Thoracic aorta (tissue), 2 donors: ENCODE measurements around the gene ERCC8. TPM values are rescaled to one million over a fixed set of nuclear protein-coding genes. Genes with fewer than 3 reads are reported as not detected.
"Not testable (repeated sequence)": the region's sequence is repeated elsewhere in the genome, so short reads cannot be mapped to it uniquely, and the experiment has no call there.

Experiments used
- ATAC-seq: fragments of 150-250 bp; one replicate; pipeline ENCODE4 v1.8.0; 2017; ENCODE audit warnings: low read depth; ENCODE audit not compliant: insufficient number of reproducible peaks, low FRiP score
- DNase-seq: peaks from one replicate; pipeline ENCODE4 v3.0.0-alpha.2; 2020; ENCODE audit warnings: low spot score
- H3K27ac ChIP-seq, 2 donors: fragments of 200-600 bp; sonication (generic); 1 replicate in 1 of 2; 2 replicates in 1 of 2; pipeline ENCODE4 v1.5.1; 2016; ENCODE audit warnings: mild to moderate bottlenecking in 2 of 2, moderate library complexity in 2 of 2
- H3K27me3 ChIP-seq: fragments of 200-600 bp; sonication (generic); replicated peaks from 2 replicates; pipeline ENCODE4 v1.6.0; 2016; ENCODE audit warnings: mild to moderate bottlenecking; ENCODE audit not compliant: insufficient read depth
- H3K36me3 ChIP-seq: fragments of 200-600 bp; sonication (generic); one replicate; pipeline ENCODE4 v1.5.1; 2016
- H3K4me1 ChIP-seq, 2 donors: fragments of 200-600 bp; sonication (generic); 1 replicate in 1 of 2; 2 replicates in 1 of 2; pipeline versions ENCODE4 v1.5.1 to v1.6.0; 2016; ENCODE audit warnings: low read depth in 2 of 2, mild to moderate bottlenecking in 1 of 2; ENCODE audit not compliant: control insufficient read depth in 1 of 2
- H3K4me3 ChIP-seq: fragments of 200-600 bp; sonication (generic); 2 replicates; pipeline ENCODE4 v1.5.1; 2016; ENCODE audit warnings: mild to moderate bottlenecking
- H3K9me3 ChIP-seq: fragments of 200-600 bp; sonication (generic); 2 replicates; pipeline ENCODE4 v1.5.1; 2016
- CTCF ChIP-seq: fragments of 200-600 bp; sonication (generic); IDR thresholded peaks from one replicate; pipeline ENCODE4 v1.5.1; 2019; ENCODE audit warnings: antibody characterized with exemption
- total RNA-seq, 2 donors: library from RNA; depleted of rRNA; stranded (reverse); fragments of >200 nt; gene quantifications; one replicate each; pipeline versions ENCODE4 v1.1.0 to v1.2.3, GENCODE V29; 2016

ERCC8 gene
- total RNA-seq, 2 donors from 2014 or later, result 11.0 to 13.0 TPM

GRCh38 chr5:60989790-60990189 lies 44.9 kb upstream of the ERCC8 start:
- H3K9me3 ChIP-seq, result no peaks in the 10 kb centered on the region

GRCh38 chr5:60982127-60982526 lies 37.3 kb upstream of the ERCC8 start:
- not testable (repeated sequence) for H3K9me3 ChIP-seq, H3K27me3 ChIP-seq, H3K36me3 ChIP-seq, ATAC-seq, H3K27ac ChIP-seq, DNase-seq, H3K4me3 ChIP-seq
- peaks cover 0 to 13% of the 10 kb centered on the region in 2 donors for H3K4me1 ChIP-seq

More at GRCh38 chr5:60989790-60990189, 44.9 kb upstream of the ERCC8 start:
- Histone ChIP-seq H3K4me1 (peaks cover 17 to 39% of the 10 kb centered on the region in 2 donors), H3K4me3 (no peak overlapping the region), H3K27ac (no peak overlapping the region), H3K27me3 (no peaks in the 10 kb centered on the region), H3K36me3 (no peaks in the 10 kb centered on the region)
- DNase-seq (no peak), ATAC-seq (no peak)
- no peak for TF ChIP-seq CTCF

GRCh38 chr5:60980511-60980910 lies 35.6 kb upstream of the ERCC8 start:
- ATAC-seq (no peak), DNase-seq (no peak)
- Histone ChIP-seq H3K27ac (no peak overlapping the region), H3K27me3 (no peaks in the 10 kb centered on the region), H3K36me3 (no peaks in the 10 kb centered on the region), H3K4me3 (no peak overlapping the region), H3K4me1 (peaks cover 0 to 12% of the 10 kb centered on the region in 2 donors), H3K9me3 (no peaks in the 10 kb centered on the region)
- no peak for TF ChIP-seq CTCF

GRCh38 chr5:60978968-60979367 lies 34.1 kb upstream of the ERCC8 start:
- H3K27me3 ChIP-seq, result no peaks in the 10 kb centered on the region
- no peak for TF ChIP-seq CTCF

GRCh38 chr5:60977956-60978737 lies 33.3 kb upstream of the ERCC8 start:
- H3K4me1 ChIP-seq, result peaks cover 0 to 12% of the 10 kb centered on the region in 2 donors
- no peaks in the 10 kb centered on the region for H3K36me3 ChIP-seq
- H3K4me3 ChIP-seq, result no peak overlapping the region
- H3K27me3 ChIP-seq, result no peaks in the 10 kb centered on the region
- H3K27ac ChIP-seq, result no peak overlapping the region
- DNase-seq (no peak), ATAC-seq (no peak)
- H3K9me3 ChIP-seq, result no peaks in the 10 kb centered on the region
- no peak for TF ChIP-seq CTCF

More at GRCh38 chr5:60978968-60979367, 34.1 kb upstream of the ERCC8 start:
- Histone ChIP-seq H3K9me3 (no peaks in the 10 kb centered on the region), H3K4me3 (no peak overlapping the region), H3K36me3 (no peaks in the 10 kb centered on the region), H3K4me1 (peaks cover 0 to 12% of the 10 kb centered on the region in 2 donors), H3K27ac (no peak overlapping the region)
- ATAC-seq (no peak), DNase-seq (no peak)
